Measurements from ENCODE around the gene LHX8.
"Not testable (repeated sequence)": the region's sequence is repeated elsewhere in the genome, so short reads cannot be mapped to it uniquely, and the experiment has no call there.

The LHX8 gene

GRCh38 chr1:75133750-75134646, at the start of gene LHX8:
TSS of gene LHX8 (plus strand) at chr1:75134388. CDS start at chr1:75136615, 2,227 bp downstream.
- no peak for DNase-seq

- no peak for DNase-seq
Observed at GRCh38 chr1:75085931-75086330, 48.3 kb upstream of the LHX8 start.

- no peak for DNase-seq
Observed at GRCh38 chr1:75087278-75087677, 46.9 kb upstream of the LHX8 start.

GRCh38 chr1:75092141-75092540, 42.0 kb upstream of the LHX8 start:
- DNase-seq = no peak

GRCh38 chr1:75097654-75098053, 36.5 kb upstream of the LHX8 start:
- DNase-seq = no peak

GRCh38 chr1:75099581-75099980, 34.6 kb upstream of the LHX8 start:
- DNase-seq = no peak

GRCh38 chr1:75100481-75101092, 33.6 kb upstream of the LHX8 start:
- no peak for DNase-seq

- DNase-seq = not testable (repeated sequence)
Observed at GRCh38 chr1:75112362-75112951, 21.7 kb upstream of the LHX8 start.

- no peak for DNase-seq
Observed at GRCh38 chr1:75115654-75116053, 18.5 kb upstream of the LHX8 start.

- no peak for DNase-seq
Observed at GRCh38 chr1:75123756-75124155, 10.4 kb upstream of the LHX8 start.

GRCh38 chr1:75124510-75124909, 9.7 kb upstream of the LHX8 start:
- no peak for DNase-seq

GRCh38 chr1:75125161-75125726, 8.9 kb upstream of the LHX8 start:
- no peak for DNase-seq

- no peak for DNase-seq
Observed at GRCh38 chr1:75126611-75127101, 7.5 kb upstream of the LHX8 start.

- DNase-seq = no peak
Observed at GRCh38 chr1:75127916-75128717, 6.1 kb upstream of the LHX8 start.

- no peak for DNase-seq
Observed at GRCh38 chr1:75129660-75129982, 4.6 kb upstream of the LHX8 start.

- no peak for DNase-seq
Observed at GRCh38 chr1:75129983-75130789, 4.0 kb upstream of the LHX8 start.

GRCh38 chr1:75130865-75131564, 3.2 kb upstream of the LHX8 start:
- no peak for DNase-seq

GRCh38 chr1:75131565-75132241, 2.5 kb upstream of the LHX8 start:
- no peak for DNase-seq

GRCh38 chr1:75132242-75132811, 1.9 kb upstream of the LHX8 start:
- DNase-seq = no peak
